Breast epithelium (tissue), 3 donors: ENCODE results near the gene TAS2R19.

Experiments used
- POLR2A ChIP-seq: fragments of 450-650 bp; IDR thresholded peaks from one replicate; pipeline ENCODE4 v1.6.1; 2016; ENCODE audit warnings: antibody characterized with exemption, mild to moderate bottlenecking, moderate library complexity
- POLR2AphosphoS5 ChIP-seq, 3 donors: sonication (generic); formaldehyde crosslinking; IDR thresholded peaks; one replicate each; pipeline ENCODE4 v1.6.1; 2017; ENCODE audit warnings: antibody characterized with exemption in 3 of 3
- TF ChIP-seq, protein P1 (sequence below), 3 donors: fragments of 450-650 bp; IDR thresholded peaks; one replicate each; pipeline ENCODE4 v1.5.1; 2016 to 2017; ENCODE audit warnings: antibody characterized with exemption in 3 of 3, mild to moderate bottlenecking in 3 of 3, moderate library complexity in 3 of 3

- TF ChIP-seq, protein P1, sequence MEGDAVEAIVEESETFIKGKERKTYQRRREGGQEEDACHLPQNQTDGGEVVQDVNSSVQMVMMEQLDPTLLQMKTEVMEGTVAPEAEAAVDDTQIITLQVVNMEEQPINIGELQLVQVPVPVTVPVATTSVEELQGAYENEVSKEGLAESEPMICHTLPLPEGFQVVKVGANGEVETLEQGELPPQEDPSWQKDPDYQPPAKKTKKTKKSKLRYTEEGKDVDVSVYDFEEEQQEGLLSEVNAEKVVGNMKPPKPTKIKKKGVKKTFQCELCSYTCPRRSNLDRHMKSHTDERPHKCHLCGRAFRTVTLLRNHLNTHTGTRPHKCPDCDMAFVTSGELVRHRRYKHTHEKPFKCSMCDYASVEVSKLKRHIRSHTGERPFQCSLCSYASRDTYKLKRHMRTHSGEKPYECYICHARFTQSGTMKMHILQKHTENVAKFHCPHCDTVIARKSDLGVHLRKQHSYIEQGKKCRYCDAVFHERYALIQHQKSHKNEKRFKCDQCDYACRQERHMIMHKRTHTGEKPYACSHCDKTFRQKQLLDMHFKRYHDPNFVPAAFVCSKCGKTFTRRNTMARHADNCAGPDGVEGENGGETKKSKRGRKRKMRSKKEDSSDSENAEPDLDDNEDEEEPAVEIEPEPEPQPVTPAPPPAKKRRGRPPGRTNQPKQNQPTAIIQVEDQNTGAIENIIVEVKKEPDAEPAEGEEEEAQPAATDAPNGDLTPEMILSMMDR (IDR thresholded peaks at IDR 0.05) = no peak
- TF ChIP-seq POLR2A (no peak), POLR2AphosphoS5 (IDR thresholded peaks at IDR 0.05) (no peak)
These were observed 37.4 kb upstream of the TAS2R19 start for GRCh38 chr12:11059784-11060183.
